Keratinocyte (primary cell): ENCODE results near the gene TEAD3. TPM values are rescaled to one million over a fixed set of nuclear protein-coding genes. Genes with fewer than 3 reads are reported as not detected.
"Not testable (repeated sequence)": the region's sequence is repeated elsewhere in the genome, so short reads cannot be mapped to it uniquely, and the experiment has no call there.

Experiments used
- DNase-seq: peaks from one replicate; pipeline ENCODE4 v3.0.0-alpha.2; 2011; ENCODE audit warnings: low read depth, missing footprints, low spot score
- FAIRE-seq: peaks from 2 replicates; lab custom pipeline; 2011; peaks lifted over from hg19 to GRCh38; lab: Jason Lieb, UNC
- H2AFZ ChIP-seq: 2 replicates; pipeline ENCODE4 v1.6.0; 2012; ENCODE audit warnings: low read length, control low read depth, inconsistent platforms; ENCODE audit not compliant: control insufficient read depth
- H3K27ac ChIP-seq: 2 replicates; pipeline ENCODE4 v1.5.1; 2011; ENCODE audit warnings: low read length; ENCODE audit not compliant: control insufficient read depth, insufficient read depth
- H3K27me3 ChIP-seq: 3 replicates; pipeline ENCODE4 v1.6.0; 2011; ENCODE audit warnings: low read length; ENCODE audit not compliant: control insufficient read depth, insufficient read depth; ENCODE audit errors: extremely low read depth
- H3K36me3 ChIP-seq, 2 experiments: 2 replicates in 1 of 2; 3 replicates in 1 of 2; pipeline ENCODE4 v1.5.1; 2011; ENCODE audit warnings: low read length in 2 of 2, mild to moderate bottlenecking in 1 of 2; ENCODE audit not compliant: control insufficient read depth in 2 of 2, insufficient read depth in 2 of 2; ENCODE audit errors: extremely low read depth in 1 of 2
- H3K4me1 ChIP-seq: 3 replicates; pipeline ENCODE4 v1.5.1; 2011; ENCODE audit warnings: low read length; ENCODE audit not compliant: control insufficient read depth, insufficient read depth; ENCODE audit errors: extremely low read depth
- H3K4me2 ChIP-seq: 3 replicates; pipeline ENCODE4 v1.6.0; 2011; ENCODE audit warnings: low read depth, low read length; ENCODE audit not compliant: control insufficient read depth, insufficient read depth; ENCODE audit errors: extremely low read depth
- H3K4me3 ChIP-seq, 3 experiments: fragments of 200-600 bp in 1 of 3; sonication (generic) in 1 of 3; 2 replicates in 2 of 3; 3 replicates in 1 of 3; pipeline ENCODE4 v1.5.1; 2011 to 2016; ENCODE audit warnings: low read length in 3 of 3, mild to moderate bottlenecking in 3 of 3, control low read depth in 2 of 3, inconsistent platforms in 1 of 3, low read depth in 1 of 3, mixed read lengths in 1 of 3, mixed run types in 1 of 3, moderate library complexity in 1 of 3; ENCODE audit not compliant: control insufficient read depth in 2 of 3, insufficient read depth in 2 of 3; ENCODE audit errors: extremely low read depth in 1 of 3
- H3K79me2 ChIP-seq: 2 replicates; pipeline ENCODE4 v1.6.0; 2012; ENCODE audit warnings: low read length; ENCODE audit not compliant: control insufficient read depth, insufficient read depth
- H3K9ac ChIP-seq: 3 replicates; pipeline ENCODE4 v1.6.0; 2011; ENCODE audit warnings: low read length; ENCODE audit not compliant: control insufficient read depth, insufficient read depth; ENCODE audit errors: extremely low read depth
- H3K9me1 ChIP-seq: 3 replicates; pipeline ENCODE4 v1.6.0; 2011; ENCODE audit warnings: low read length; ENCODE audit not compliant: control insufficient read depth, insufficient read depth; ENCODE audit errors: extremely low read depth
- H3K9me3 ChIP-seq: 2 replicates; pipeline ENCODE4 v1.5.1; 2012; ENCODE audit warnings: low read depth, low read length; ENCODE audit not compliant: control insufficient read depth
- H4K20me1 ChIP-seq: 3 replicates; pipeline ENCODE4 v1.6.0; 2011; ENCODE audit warnings: low read length; ENCODE audit not compliant: control insufficient read depth, insufficient read depth; ENCODE audit errors: extremely low read depth
- EZH2 ChIP-seq: IDR thresholded peaks from one replicate; pipeline ENCODE4 v1.6.1; 2012; ENCODE audit warnings: inconsistent platforms, mild to moderate bottlenecking, low read length, moderate library complexity
- dilution Hi-C: fragments of 300-500 bp; cut with MboI; formaldehyde crosslinking; loops from one replicate; pipeline ENCODE4 v1.7.0; 2020; ENCODE audit warnings: low sequenced_read_pairs; ENCODE audit not compliant: extremely low pct_ligation_motif_present
- polyA plus RNA-seq, 5 experiments: library from polyadenylated mRNA; depleted of rRNA in 3 of 5; stranded (reverse) in 3 of 5; stranded (forward) in 1 of 5; unstranded in 1 of 5; fragments of >200 nt; gene quantifications; 1 replicate in 1 of 5; 2 replicates in 3 of 5; 3 replicates in 1 of 5; pipeline versions ENCODE4 v1.2.1 to v1.2.3, GENCODE V29; 2011 to 2012; ENCODE audit warnings: missing spikeins in 2 of 5, low read depth in 1 of 5, low replicate concordance in 1 of 5
- TF ChIP-seq, protein P1 (sequence below), 3 experiments: IDR thresholded peaks in 1 of 3; conservative IDR thresholded peaks in 1 of 3; optimal IDR thresholded peaks in 1 of 3; 2 replicates in 2 of 3; 3 replicates in 1 of 3; pipeline versions ENCODE3 to v1.5.1; 2011; ENCODE audit warnings: low read length in 3 of 3, mild to moderate bottlenecking in 3 of 3, moderate library complexity in 2 of 3, control low read depth in 1 of 3, inconsistent platforms in 1 of 3; ENCODE audit not compliant: insufficient read depth in 2 of 3; ENCODE audit errors: extremely low read depth in 1 of 3

Gene TEAD3
- polyA plus RNA-seq, 1 donor (not counting 4 experiments of a cell fraction or from before 2014, with no cell fraction given), result 5.7 TPM

DNA sequence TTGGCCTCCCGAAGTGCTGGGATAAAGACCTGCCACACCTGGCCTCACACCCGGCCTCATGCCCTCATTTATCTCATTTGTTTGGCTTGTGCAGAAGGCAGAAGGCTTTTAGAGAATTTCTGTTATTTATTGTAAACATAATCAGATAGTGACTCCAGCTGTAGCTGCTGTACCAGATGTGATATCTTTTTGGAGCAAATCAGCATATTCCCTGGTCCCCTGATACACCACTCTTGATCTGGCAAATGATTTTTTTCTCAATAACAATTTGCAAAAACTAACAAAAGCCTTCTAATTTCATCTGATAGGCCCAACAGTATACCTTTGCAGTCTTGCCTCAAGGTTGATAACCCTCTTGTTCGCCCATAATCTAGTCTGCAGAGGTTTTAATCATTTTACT, 42.3 kb upstream of the TEAD3 start:
- no peaks in the 10 kb centered on the region for H3K27me3 ChIP-seq
- no peak overlapping the region for H3K4me2 ChIP-seq
- DNase-seq (no peak), FAIRE-seq (no peak)
- dilution Hi-C loops, result no loop called here
- H4K20me1 ChIP-seq, result no peaks in the 10 kb centered on the region
- no peaks in the 10 kb centered on the region for H3K4me1 ChIP-seq
- no peak overlapping the region for H3K4me3 ChIP-seq
- H3K36me3 ChIP-seq, result no peaks in the 10 kb centered on the region
- H3K9me3 ChIP-seq, result no peaks in the 10 kb centered on the region
- no peaks in the 10 kb centered on the region for H3K9me1 ChIP-seq
- H3K9ac ChIP-seq, result no peak overlapping the region
- no peak overlapping the region for H2AFZ ChIP-seq
- no peaks in the 10 kb centered on the region for H3K79me2 ChIP-seq
- no peak overlapping the region for H3K27ac ChIP-seq
- TF ChIP-seq EZH2, result no peak
- TF ChIP-seq, protein P1, sequence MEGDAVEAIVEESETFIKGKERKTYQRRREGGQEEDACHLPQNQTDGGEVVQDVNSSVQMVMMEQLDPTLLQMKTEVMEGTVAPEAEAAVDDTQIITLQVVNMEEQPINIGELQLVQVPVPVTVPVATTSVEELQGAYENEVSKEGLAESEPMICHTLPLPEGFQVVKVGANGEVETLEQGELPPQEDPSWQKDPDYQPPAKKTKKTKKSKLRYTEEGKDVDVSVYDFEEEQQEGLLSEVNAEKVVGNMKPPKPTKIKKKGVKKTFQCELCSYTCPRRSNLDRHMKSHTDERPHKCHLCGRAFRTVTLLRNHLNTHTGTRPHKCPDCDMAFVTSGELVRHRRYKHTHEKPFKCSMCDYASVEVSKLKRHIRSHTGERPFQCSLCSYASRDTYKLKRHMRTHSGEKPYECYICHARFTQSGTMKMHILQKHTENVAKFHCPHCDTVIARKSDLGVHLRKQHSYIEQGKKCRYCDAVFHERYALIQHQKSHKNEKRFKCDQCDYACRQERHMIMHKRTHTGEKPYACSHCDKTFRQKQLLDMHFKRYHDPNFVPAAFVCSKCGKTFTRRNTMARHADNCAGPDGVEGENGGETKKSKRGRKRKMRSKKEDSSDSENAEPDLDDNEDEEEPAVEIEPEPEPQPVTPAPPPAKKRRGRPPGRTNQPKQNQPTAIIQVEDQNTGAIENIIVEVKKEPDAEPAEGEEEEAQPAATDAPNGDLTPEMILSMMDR (optimal IDR thresholded peaks at IDR 0.05 in 1 of 3, IDR thresholded peaks at IDR 0.05 in 1 of 3, conservative IDR thresholded peaks at IDR 0.05 in 1 of 3; ENCODE audit: extremely low read depth in 1 of 3, insufficient read depth in 2 of 3, low read length in 3 of 3), result no peak

DNA sequence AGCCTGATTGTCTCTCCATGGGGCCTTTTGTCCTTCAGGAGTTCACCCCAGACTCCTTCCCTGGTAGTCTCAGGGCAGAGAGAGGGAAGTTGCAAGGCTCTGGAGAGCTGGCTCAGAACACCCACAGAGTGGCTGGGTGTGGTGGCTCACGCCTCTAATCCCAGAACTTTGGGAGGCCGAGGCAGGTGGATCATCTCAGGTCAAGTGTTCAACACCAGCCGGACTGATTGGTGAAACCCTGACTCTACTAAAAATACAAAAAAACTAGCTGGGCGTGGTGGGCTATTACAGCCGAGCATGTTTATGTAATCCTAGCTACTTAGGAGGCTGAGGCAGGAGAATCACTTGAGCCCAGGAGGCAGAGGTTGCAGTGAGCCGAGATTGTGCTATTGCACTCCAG, 39.0 kb upstream of the TEAD3 start:
- H2AFZ ChIP-seq, H3K9me1 ChIP-seq, H3K36me3 ChIP-seq, DNase-seq, FAIRE-seq, H3K79me2 ChIP-seq, H3K27me3 ChIP-seq, H3K4me3 ChIP-seq, H3K9me3 ChIP-seq, H3K27ac ChIP-seq, H3K4me2 ChIP-seq, H3K9ac ChIP-seq, dilution Hi-C loops, H3K4me1 ChIP-seq, H4K20me1 ChIP-seq: not testable (repeated sequence)

DNA sequence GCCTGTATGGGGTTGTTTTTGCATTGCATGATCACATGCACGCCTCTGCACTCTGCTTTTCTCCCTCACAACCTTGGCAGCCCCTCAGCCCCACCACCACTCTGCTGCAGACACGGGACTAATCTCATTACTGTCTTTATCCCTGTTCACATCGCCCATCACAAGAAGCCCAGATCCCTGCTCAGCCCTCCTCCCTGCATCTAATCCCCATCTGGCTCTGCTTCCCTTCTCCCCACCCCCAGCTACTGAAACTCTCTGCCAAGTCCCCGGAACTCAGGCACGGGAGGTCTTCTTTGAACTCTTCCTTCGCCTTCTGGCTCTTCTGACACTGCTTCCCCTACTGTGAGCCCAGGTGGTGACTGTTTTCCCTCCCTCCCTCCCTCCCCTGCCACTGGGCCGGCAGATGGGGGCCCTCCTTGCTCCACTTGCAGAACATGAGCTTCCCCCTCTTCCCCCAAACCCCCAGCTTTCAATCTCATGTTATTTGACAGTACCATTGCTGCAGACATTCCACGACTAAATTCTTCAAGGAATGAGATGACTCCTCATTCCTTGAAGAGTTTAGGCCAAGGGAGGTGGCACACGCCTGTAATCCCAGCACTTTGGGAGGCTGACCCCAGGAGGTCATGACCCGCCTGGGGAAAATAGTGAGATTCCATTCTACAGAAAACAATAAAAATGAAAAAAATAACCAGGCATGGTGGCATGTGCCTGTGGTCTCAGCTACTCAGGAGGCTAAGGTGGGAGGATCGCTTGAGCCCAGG, 37.7 kb upstream of the TEAD3 start:
- Histone ChIP-seq H3K27ac (no peak overlapping the region), H3K36me3 (no peaks in the 10 kb centered on the region), H3K27me3 (no peaks in the 10 kb centered on the region), H3K9me1 (no peaks in the 10 kb centered on the region), H2AFZ (no peak overlapping the region), H3K9ac (no peak overlapping the region), H3K4me2 (no peak overlapping the region), H3K9me3 (no peaks in the 10 kb centered on the region), H4K20me1 (no peaks in the 10 kb centered on the region), H3K79me2 (no peaks in the 10 kb centered on the region), H3K4me1 (no peaks in the 10 kb centered on the region), H3K4me3 (no peak overlapping the region)
- TF ChIP-seq EZH2, result no peak
- TF ChIP-seq, protein P1 (optimal IDR thresholded peaks at IDR 0.05 in 1 of 3, IDR thresholded peaks at IDR 0.05 in 1 of 3, conservative IDR thresholded peaks at IDR 0.05 in 1 of 3; ENCODE audit: extremely low read depth in 1 of 3, insufficient read depth in 2 of 3, low read length in 3 of 3), result no peak
- FAIRE-seq (no peak), DNase-seq (no peak)
- dilution Hi-C loops, result no loop called here
